Inflammatory macrophage treated with lipopolysaccharide for 1 hour (primary cell): ENCODE data around the gene MED7.

Experiments
- DNase-seq, 2 donors: peaks; one replicate each; pipeline ENCODE4 v3.0.0-alpha.2; 2020 to 2022

MED7 gene

DNA sequence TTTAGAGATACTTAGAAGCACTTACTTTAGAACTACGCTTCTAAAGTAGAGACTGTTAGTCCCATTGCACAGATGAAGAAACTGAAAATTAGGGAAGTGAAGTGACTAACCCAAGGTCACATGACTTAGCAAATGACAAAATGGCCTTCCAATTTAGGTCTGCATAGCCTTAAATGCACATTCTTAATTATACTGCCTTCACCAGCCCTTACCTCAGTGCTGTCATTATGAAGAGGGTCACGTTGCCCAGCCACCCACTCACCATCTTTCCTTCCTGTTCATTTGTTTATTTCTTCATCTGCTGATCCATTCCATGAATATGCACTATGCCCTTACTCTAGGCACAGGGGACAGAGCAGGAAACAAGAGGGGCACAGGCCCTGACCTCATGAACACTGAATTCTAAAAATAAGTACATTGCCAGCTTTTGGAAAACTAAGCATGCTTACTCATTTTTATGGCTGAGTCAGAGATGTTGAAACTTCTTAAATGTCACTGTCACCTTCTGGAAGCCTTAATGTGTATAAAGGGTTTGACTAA, 42.5 kb downstream of the MED7 start:
- peak; percentile 90 to 96 for DNase-seq

DNA sequence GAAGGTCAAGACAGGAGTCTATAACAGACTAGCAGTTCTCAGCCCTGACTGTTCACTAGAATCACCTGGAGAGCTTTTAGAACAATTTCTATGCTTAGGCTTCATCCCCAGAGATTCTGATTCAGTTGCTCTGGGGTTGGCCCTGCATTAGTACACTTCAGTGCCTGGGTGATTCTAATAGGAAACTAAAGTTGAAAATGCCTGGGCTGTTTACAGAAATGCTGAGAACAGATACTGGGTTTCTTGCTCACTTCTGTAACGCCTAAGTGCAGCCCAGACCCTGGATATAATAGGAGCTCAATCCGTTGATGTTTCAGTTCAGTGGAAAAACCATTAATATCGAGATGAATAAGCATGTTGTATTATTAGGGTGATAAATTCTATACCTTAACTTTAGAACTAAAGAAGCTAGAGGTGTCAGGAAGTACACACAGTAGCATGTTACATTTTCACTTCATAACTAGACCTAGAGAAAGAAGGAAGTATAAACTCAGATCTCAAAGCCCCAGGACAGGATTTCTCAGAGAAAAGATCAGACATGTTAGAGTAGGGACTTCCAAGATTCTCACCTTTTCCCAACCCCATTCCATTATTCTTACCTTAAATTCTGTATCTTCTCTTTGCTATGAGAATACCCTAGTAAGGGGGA, 54.2 kb downstream of the MED7 start:
- no peak for DNase-seq
